ENCODE measurements around the gene ZFAND3. TPM values are rescaled to one million over a fixed set of nuclear protein-coding genes. Genes with fewer than 3 reads are reported as not detected.

Gene ZFAND3
- polyA plus RNA-seq, 2 of the 4 experiments (the other 2 are of a cell fraction): 12.0 to 50.0 TPM

DNA sequence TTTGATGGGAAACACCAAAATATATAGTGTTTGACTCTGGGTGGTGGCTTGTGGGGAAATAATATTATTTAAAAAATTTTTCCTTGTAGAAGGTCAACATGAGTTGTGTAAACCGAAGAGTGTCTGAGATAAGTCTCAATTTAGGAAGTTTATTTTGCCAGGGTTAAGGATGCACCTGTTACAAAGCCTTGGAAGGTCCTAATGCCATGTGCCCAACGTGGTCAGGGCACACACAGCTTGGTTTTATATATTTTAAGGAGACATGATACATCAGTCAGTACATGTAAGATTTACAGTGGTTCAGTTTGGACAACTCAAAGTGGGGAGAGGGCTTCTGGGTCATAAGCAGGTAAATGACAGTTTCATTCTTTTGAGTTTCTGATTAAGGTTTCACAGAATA is 162.1 kb downstream of the ZFAND3 start:
- DNase-seq (ENCODE audit: low read depth in 1 of 2, low spot score in 1 of 2): no peak
- ChIA-PET POLR2A (no interaction called here), CTCF (interaction anchor here (1.3 kb wide), 1 partner anchor 9 kb away, joined by 3 read pairs; no protein-coding TSS in a partner anchor)
- H3K27ac ChIP-seq: no peak overlapping the region
- no peak for ATAC-seq
- H3K4me2 ChIP-seq: no peak overlapping the region
- H3K4me3 ChIP-seq: no peak overlapping the region
- H3K9me3 ChIP-seq: no peaks in the 10 kb centered on the region
- TF ChIP-seq TFCP2L1 (CRISPR knock-in tag; IDR thresholded peaks at IDR 0.05) (no peak), MYC (IDR thresholded peaks at IDR 0.05; ENCODE audit: borderline replicate concordance, low read length) (no peak), CEBPB (IDR thresholded peaks at IDR 0.05) (no peak), RAD21 (conservative IDR thresholded peaks at IDR 0.05 in 1 of 2, IDR thresholded peaks at IDR 0.05 in 1 of 2) (no peak), SREBF2 (IDR thresholded peaks at IDR 0.05) (no peak), KDM1A (IDR thresholded peaks at IDR 0.05; ENCODE audit: low read depth) (no peak), FOSL2 (IDR thresholded peaks at IDR 0.05) (no peak), FOSL2 (CRISPR knock-in tag; IDR thresholded peaks at IDR 0.05) (no peak), ESRRA (IDR thresholded peaks at IDR 0.05; ENCODE audit: borderline replicate concordance, low read length) (no peak), CBX8 (IDR thresholded peaks at IDR 0.05) (no peak), FOSB (CRISPR knock-in tag; IDR thresholded peaks at IDR 0.05) (no peak), CBX2 (IDR thresholded peaks at IDR 0.05; ENCODE audit: borderline replicate concordance, low read depth) (no peak)
- TF ChIP-seq, protein P1, sequence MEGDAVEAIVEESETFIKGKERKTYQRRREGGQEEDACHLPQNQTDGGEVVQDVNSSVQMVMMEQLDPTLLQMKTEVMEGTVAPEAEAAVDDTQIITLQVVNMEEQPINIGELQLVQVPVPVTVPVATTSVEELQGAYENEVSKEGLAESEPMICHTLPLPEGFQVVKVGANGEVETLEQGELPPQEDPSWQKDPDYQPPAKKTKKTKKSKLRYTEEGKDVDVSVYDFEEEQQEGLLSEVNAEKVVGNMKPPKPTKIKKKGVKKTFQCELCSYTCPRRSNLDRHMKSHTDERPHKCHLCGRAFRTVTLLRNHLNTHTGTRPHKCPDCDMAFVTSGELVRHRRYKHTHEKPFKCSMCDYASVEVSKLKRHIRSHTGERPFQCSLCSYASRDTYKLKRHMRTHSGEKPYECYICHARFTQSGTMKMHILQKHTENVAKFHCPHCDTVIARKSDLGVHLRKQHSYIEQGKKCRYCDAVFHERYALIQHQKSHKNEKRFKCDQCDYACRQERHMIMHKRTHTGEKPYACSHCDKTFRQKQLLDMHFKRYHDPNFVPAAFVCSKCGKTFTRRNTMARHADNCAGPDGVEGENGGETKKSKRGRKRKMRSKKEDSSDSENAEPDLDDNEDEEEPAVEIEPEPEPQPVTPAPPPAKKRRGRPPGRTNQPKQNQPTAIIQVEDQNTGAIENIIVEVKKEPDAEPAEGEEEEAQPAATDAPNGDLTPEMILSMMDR (IDR thresholded peaks at IDR 0.05): no peak
- 85% methylated on average over 2 of the region's 2 CpGs for WGBS (ENCODE audit: missing lambda C conversion rate)
- FAIRE-seq: no peak
- H3K4me1 ChIP-seq: peaks cover 22% of the 10 kb centered on the region

DNA sequence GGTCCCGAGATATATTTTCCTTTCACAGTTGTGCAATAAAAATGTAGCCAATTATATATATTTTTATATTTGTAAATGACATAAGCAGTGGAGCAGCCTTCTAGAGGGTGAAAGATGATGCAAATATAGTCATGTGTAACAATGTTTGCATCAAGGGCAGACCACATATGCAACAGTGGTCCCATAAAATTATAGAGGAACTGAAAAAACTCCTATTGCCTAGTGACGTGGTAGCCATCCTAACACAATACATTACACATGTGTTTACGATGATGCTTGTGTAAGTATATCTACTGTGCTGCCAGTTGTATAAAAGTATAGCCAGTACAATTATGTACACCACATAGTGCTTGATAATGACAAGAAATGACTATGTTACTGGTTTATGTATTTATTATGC is 162.8 kb downstream of the ZFAND3 start:
- POLR2A ChIA-PET: no interaction called here
- TF ChIP-seq NR3C1 (IDR thresholded peaks at IDR 0.05): no peak
- TF ChIP-seq, protein P2, sequence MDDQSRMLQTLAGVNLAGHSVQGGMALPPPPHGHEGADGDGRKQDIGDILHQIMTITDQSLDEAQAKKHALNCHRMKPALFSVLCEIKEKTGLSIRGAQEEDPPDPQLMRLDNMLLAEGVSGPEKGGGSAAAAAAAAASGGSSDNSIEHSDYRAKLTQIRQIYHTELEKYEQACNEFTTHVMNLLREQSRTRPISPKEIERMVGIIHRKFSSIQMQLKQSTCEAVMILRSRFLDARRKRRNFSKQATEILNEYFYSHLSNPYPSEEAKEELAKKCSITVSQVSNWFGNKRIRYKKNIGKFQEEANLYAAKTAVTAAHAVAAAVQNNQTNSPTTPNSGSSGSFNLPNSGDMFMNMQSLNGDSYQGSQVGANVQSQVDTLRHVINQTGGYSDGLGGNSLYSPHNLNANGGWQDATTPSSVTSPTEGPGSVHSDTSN (IDR thresholded peaks at IDR 0.05): no peak
- Histone ChIP-seq H3K9me3 (no peaks in the 10 kb centered on the region), H3K4me3 (no peak overlapping the region), H3K27ac (no peak overlapping the region), H3K4me1 (peaks cover 29% of the 10 kb centered on the region), H3K4me2 (no peak overlapping the region)
- 76% methylated on average over 3 of the region's 3 CpGs for WGBS (ENCODE audit: missing lambda C conversion rate)
- FAIRE-seq (no peak), ATAC-seq (no peak), DNase-seq (ENCODE audit: low read depth in 1 of 2, low spot score in 1 of 2) (no peak)
- CTCF ChIA-PET: interaction anchor here (1.3 kb wide), 1 partner anchor 8 kb away, joined by 3 read pairs; no protein-coding TSS in a partner anchor

DNA sequence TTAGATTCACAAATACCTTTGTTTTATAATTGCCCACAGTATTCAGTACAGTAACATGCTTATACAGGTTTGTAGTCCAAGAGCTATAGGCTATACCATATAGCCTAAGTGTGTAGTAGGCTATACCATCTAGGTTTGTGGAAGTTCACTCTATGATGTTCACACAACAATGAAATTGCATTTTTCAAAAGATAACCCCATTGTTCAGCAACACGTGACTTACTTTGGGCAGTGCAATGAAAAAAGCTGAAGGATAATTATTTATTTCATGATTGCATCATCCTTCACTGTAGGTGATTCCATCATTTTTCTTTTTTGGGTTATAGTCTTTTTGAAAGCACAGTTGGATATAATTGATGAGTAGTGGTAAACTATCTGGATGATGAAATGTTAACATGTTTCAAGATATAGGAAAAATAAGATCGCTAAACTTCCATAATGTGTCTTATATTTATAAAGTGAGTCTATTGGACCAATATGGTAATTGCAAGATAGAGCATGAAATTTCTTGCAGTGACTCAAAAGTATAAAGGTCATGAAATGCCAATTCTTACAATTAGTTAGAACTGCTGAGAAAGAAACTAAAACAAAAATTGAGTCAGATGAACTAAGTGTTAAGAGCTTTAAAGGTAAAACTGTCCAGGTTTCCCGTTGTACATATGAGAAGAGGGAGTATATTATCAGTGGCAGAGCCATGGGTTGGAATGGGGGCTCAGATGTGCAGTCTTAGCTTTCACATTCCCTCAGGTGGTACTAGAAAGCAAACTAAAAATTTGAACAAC is 164.4 kb downstream of the ZFAND3 start:
- WGBS (ENCODE audit: missing lambda C conversion rate): 94% methylated on average over 3 of the region's 3 CpGs
- DNase-seq (ENCODE audit: low read depth in 1 of 2, low spot score in 1 of 2): no peak
- ChIA-PET POLR2A (no interaction called here), CTCF (interaction anchor here (0.6 to 1.0 kb wide), 2 partner anchors 11 to 677 kb away, joined by 3 read pairs; no protein-coding TSS in a partner anchor)
- Histone ChIP-seq H3K9me3 (no peaks in the 10 kb centered on the region), H3K4me2 (no peak overlapping the region), H3K4me3 (no peak overlapping the region), H3K27ac (no peak overlapping the region), H3K4me1 (peaks cover 44% of the 10 kb centered on the region)
- FAIRE-seq: no peak
- no peak for ATAC-seq
- TF ChIP-seq POLR2AphosphoS2 (conservative IDR thresholded peaks at IDR 0.05; ENCODE audit: low read length) (no peak), PHF8 (IDR thresholded peaks at IDR 0.05; ENCODE audit: borderline replicate concordance, low read depth) (no peak), TFCP2L1 (CRISPR knock-in tag; IDR thresholded peaks at IDR 0.05) (no peak), ZC3H11A (IDR thresholded peaks at IDR 0.05) (no peak), ESRRA (IDR thresholded peaks at IDR 0.05; ENCODE audit: borderline replicate concordance, low read length) (no peak), EP300 (IDR thresholded peaks at IDR 0.05) (no peak), CHD2 (IDR thresholded peaks at IDR 0.05; ENCODE audit: low read length, partially characterized antibody) (no peak), KDM5A (IDR thresholded peaks at IDR 0.05) (no peak), RCOR1 (IDR thresholded peaks at IDR 0.05; ENCODE audit: low read depth, low read length) (no peak), KDM1A (IDR thresholded peaks at IDR 0.05; ENCODE audit: low read depth) (no peak), ZFP36 (IDR thresholded peaks at IDR 0.05; ENCODE audit: borderline replicate concordance, partially characterized antibody) (no peak), JUNB (IDR thresholded peaks at IDR 0.05) (no peak), CBX8 (IDR thresholded peaks at IDR 0.05) (no peak), JUN (IDR thresholded peaks at IDR 0.05) (no peak)
- TF ChIP-seq, protein P3, sequence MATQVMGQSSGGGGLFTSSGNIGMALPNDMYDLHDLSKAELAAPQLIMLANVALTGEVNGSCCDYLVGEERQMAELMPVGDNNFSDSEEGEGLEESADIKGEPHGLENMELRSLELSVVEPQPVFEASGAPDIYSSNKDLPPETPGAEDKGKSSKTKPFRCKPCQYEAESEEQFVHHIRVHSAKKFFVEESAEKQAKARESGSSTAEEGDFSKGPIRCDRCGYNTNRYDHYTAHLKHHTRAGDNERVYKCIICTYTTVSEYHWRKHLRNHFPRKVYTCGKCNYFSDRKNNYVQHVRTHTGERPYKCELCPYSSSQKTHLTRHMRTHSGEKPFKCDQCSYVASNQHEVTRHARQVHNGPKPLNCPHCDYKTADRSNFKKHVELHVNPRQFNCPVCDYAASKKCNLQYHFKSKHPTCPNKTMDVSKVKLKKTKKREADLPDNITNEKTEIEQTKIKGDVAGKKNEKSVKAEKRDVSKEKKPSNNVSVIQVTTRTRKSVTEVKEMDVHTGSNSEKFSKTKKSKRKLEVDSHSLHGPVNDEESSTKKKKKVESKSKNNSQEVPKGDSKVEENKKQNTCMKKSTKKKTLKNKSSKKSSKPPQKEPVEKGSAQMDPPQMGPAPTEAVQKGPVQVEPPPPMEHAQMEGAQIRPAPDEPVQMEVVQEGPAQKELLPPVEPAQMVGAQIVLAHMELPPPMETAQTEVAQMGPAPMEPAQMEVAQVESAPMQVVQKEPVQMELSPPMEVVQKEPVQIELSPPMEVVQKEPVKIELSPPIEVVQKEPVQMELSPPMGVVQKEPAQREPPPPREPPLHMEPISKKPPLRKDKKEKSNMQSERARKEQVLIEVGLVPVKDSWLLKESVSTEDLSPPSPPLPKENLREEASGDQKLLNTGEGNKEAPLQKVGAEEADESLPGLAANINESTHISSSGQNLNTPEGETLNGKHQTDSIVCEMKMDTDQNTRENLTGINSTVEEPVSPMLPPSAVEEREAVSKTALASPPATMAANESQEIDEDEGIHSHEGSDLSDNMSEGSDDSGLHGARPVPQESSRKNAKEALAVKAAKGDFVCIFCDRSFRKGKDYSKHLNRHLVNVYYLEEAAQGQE (IDR thresholded peaks at IDR 0.05): no peak
- TF ChIP-seq, protein P4, sequence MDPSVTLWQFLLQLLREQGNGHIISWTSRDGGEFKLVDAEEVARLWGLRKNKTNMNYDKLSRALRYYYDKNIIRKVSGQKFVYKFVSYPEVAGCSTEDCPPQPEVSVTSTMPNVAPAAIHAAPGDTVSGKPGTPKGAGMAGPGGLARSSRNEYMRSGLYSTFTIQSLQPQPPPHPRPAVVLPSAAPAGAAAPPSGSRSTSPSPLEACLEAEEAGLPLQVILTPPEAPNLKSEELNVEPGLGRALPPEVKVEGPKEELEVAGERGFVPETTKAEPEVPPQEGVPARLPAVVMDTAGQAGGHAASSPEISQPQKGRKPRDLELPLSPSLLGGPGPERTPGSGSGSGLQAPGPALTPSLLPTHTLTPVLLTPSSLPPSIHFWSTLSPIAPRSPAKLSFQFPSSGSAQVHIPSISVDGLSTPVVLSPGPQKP (IDR thresholded peaks at IDR 0.05; ENCODE audit: low read depth, low read length): no peak

Measured in A549 (cell line).